ENCODE data around the gene LHFPL3.

LHFPL3 gene

GRCh38 chr7:104814671-104815400, 486.4 kb downstream of the LHFPL3 start:
- DNase-seq, result no peak
- Histone ChIP-seq H3K36me3 (ENCODE audit: control insufficient read depth in 1 of 2, insufficient read depth in 2 of 2, low read length in 2 of 2) (no peaks in the 10 kb centered on the region), H3K9ac (ENCODE audit: low read length) (no peak overlapping the region), H2BK12ac (ENCODE audit: low read length) (no peak overlapping the region), H3K4ac (ENCODE audit: low read depth, low read length) (no peak overlapping the region), H3K9me3 (ENCODE audit: insufficient read depth, low read depth, low read length) (no peaks in the 10 kb centered on the region), H3K4me3 (ENCODE audit: low read depth, low read length) (no peak overlapping the region), H2AFZ (ENCODE audit: insufficient read depth, low read length, poor library complexity) (no peak overlapping the region), H3K4me1 (ENCODE audit: control insufficient read depth in 1 of 2, insufficient read depth in 2 of 2, low read length in 2 of 2) (no peaks in the 10 kb centered on the region), H3K27me3 (ENCODE audit: insufficient read depth, low read length) (no peaks in the 10 kb centered on the region), H3K14ac (ENCODE audit: low read length) (no peak overlapping the region), H2AK5ac (ENCODE audit: low read length) (no peak overlapping the region), H3K27ac (ENCODE audit: low read depth, low read length) (no peak overlapping the region), H2BK5ac (ENCODE audit: low read depth, low read length, poor library complexity) (no peak overlapping the region), H4K12ac (ENCODE audit: low read depth, low read length) (no peak overlapping the region), H4K91ac (ENCODE audit: low read depth, low read length) (no peak overlapping the region), H4K8ac (ENCODE audit: low read depth, low read length) (no peak overlapping the region), H3K18ac (ENCODE audit: low read length) (no peak overlapping the region), H3K79me1 (ENCODE audit: low read length) (no peaks in the 10 kb centered on the region), H3K4me2 (ENCODE audit: low read length) (no peak overlapping the region), H3K79me2 (ENCODE audit: control insufficient read depth, insufficient read depth, low read length, poor library complexity) (no peaks in the 10 kb centered on the region), H2BK120ac (ENCODE audit: insufficient read depth, low read length, poor library complexity) (no peak overlapping the region), H3K23ac (ENCODE audit: low read length) (no peak overlapping the region)
- no CpG with 5 or more reads among the region's 17 CpGs for WGBS (ENCODE audit: extremely low coverage, insufficient coverage, insufficient read length)

GRCh38 chr7:104816537-104816936, 488.1 kb downstream of the LHFPL3 start:
- H3K9me3 ChIP-seq (ENCODE audit: insufficient read depth, low read depth, low read length), result no peaks in the 10 kb centered on the region
- H2BK120ac ChIP-seq (ENCODE audit: insufficient read depth, low read length, poor library complexity), result no peak overlapping the region
- no peak for DNase-seq
- no peak overlapping the region for H3K14ac ChIP-seq (ENCODE audit: low read length)
- H3K79me1 ChIP-seq (ENCODE audit: low read length), result no peaks in the 10 kb centered on the region
- no peaks in the 10 kb centered on the region for H3K79me2 ChIP-seq (ENCODE audit: control insufficient read depth, insufficient read depth, low read length, poor library complexity)
- WGBS (ENCODE audit: extremely low coverage, insufficient coverage, insufficient read length), result no CpG with 5 or more reads among the region's 2 CpGs
- no peak overlapping the region for H3K23ac ChIP-seq (ENCODE audit: low read length)
- no peak overlapping the region for H4K91ac ChIP-seq (ENCODE audit: low read depth, low read length)
- no peak overlapping the region for H3K9ac ChIP-seq (ENCODE audit: low read length)
- H3K4ac ChIP-seq (ENCODE audit: low read depth, low read length), result no peak overlapping the region
- H4K8ac ChIP-seq (ENCODE audit: low read depth, low read length), result no peak overlapping the region
- H3K18ac ChIP-seq (ENCODE audit: low read length), result no peak overlapping the region
- no peak overlapping the region for H2AFZ ChIP-seq (ENCODE audit: insufficient read depth, low read length, poor library complexity)
- H2AK5ac ChIP-seq (ENCODE audit: low read length), result no peak overlapping the region
- no peaks in the 10 kb centered on the region for H3K4me1 ChIP-seq (ENCODE audit: control insufficient read depth in 1 of 2, insufficient read depth in 2 of 2, low read length in 2 of 2)
- no peak overlapping the region for H3K27ac ChIP-seq (ENCODE audit: low read depth, low read length)
- H3K27me3 ChIP-seq (ENCODE audit: insufficient read depth, low read length), result no peaks in the 10 kb centered on the region
- no peaks in the 10 kb centered on the region for H3K36me3 ChIP-seq (ENCODE audit: control insufficient read depth in 1 of 2, insufficient read depth in 2 of 2, low read length in 2 of 2)
- H2BK12ac ChIP-seq (ENCODE audit: low read length), result no peak overlapping the region
- no peak overlapping the region for H3K4me2 ChIP-seq (ENCODE audit: low read length)
- H2BK5ac ChIP-seq (ENCODE audit: low read depth, low read length, poor library complexity), result no peak overlapping the region
- H3K4me3 ChIP-seq (ENCODE audit: low read depth, low read length), result no peak overlapping the region
- H4K12ac ChIP-seq (ENCODE audit: low read depth, low read length), result no peak overlapping the region

- DNase-seq, result no peak
Observed at GRCh38 chr7:104818961-104819880, 490.8 kb downstream of the LHFPL3 start.

GRCh38 chr7:104820836-104821535, 492.6 kb downstream of the LHFPL3 start:
- Histone ChIP-seq H2BK5ac (ENCODE audit: low read depth, low read length, poor library complexity) (no peak overlapping the region), H4K8ac (ENCODE audit: low read depth, low read length) (no peak overlapping the region), H2AFZ (ENCODE audit: insufficient read depth, low read length, poor library complexity) (no peak overlapping the region), H2BK12ac (ENCODE audit: low read length) (no peak overlapping the region), H4K12ac (ENCODE audit: low read depth, low read length) (no peak overlapping the region), H3K36me3 (ENCODE audit: control insufficient read depth in 1 of 2, insufficient read depth in 2 of 2, low read length in 2 of 2) (no peaks in the 10 kb centered on the region), H3K79me2 (ENCODE audit: control insufficient read depth, insufficient read depth, low read length, poor library complexity) (no peaks in the 10 kb centered on the region), H3K9ac (ENCODE audit: low read length) (no peak overlapping the region), H3K14ac (ENCODE audit: low read length) (no peak overlapping the region), H4K91ac (ENCODE audit: low read depth, low read length) (no peak overlapping the region), H3K23ac (ENCODE audit: low read length) (no peak overlapping the region), H3K4me2 (ENCODE audit: low read length) (no peak overlapping the region), H3K4ac (ENCODE audit: low read depth, low read length) (no peak overlapping the region), H2AK5ac (ENCODE audit: low read length) (no peak overlapping the region), H3K9me3 (ENCODE audit: insufficient read depth, low read depth, low read length) (no peaks in the 10 kb centered on the region), H3K27ac (ENCODE audit: low read depth, low read length) (no peak overlapping the region), H3K18ac (ENCODE audit: low read length) (no peak overlapping the region), H2BK120ac (ENCODE audit: insufficient read depth, low read length, poor library complexity) (no peak overlapping the region), H3K4me1 (ENCODE audit: control insufficient read depth in 1 of 2, insufficient read depth in 2 of 2, low read length in 2 of 2) (no peaks in the 10 kb centered on the region), H3K27me3 (ENCODE audit: insufficient read depth, low read length) (no peaks in the 10 kb centered on the region), H3K79me1 (ENCODE audit: low read length) (no peaks in the 10 kb centered on the region), H3K4me3 (ENCODE audit: low read depth, low read length) (no peak overlapping the region)
- DNase-seq, result no peak
- no CpG with 5 or more reads among the region's 10 CpGs for WGBS (ENCODE audit: extremely low coverage, insufficient coverage, insufficient read length)

More at GRCh38 chr7:104818961-104819880, 490.8 kb downstream of the LHFPL3 start:
- no CpG with 5 or more reads among the region's 6 CpGs for WGBS (ENCODE audit: extremely low coverage, insufficient coverage, insufficient read length)
- H2AFZ ChIP-seq (ENCODE audit: insufficient read depth, low read length, poor library complexity), result no peak overlapping the region
- no peaks in the 10 kb centered on the region for H3K79me2 ChIP-seq (ENCODE audit: control insufficient read depth, insufficient read depth, low read length, poor library complexity)
- no peaks in the 10 kb centered on the region for H3K27me3 ChIP-seq (ENCODE audit: insufficient read depth, low read length)
- H3K4me3 ChIP-seq (ENCODE audit: low read depth, low read length), result no peak overlapping the region
- H4K12ac ChIP-seq (ENCODE audit: low read depth, low read length), result no peak overlapping the region
- H3K9me3 ChIP-seq (ENCODE audit: insufficient read depth, low read depth, low read length), result no peaks in the 10 kb centered on the region
- H3K27ac ChIP-seq (ENCODE audit: low read depth, low read length), result no peak overlapping the region
- H2AK5ac ChIP-seq (ENCODE audit: low read length), result no peak overlapping the region
- H2BK5ac ChIP-seq (ENCODE audit: low read depth, low read length, poor library complexity), result no peak overlapping the region
- no peaks in the 10 kb centered on the region for H3K4me1 ChIP-seq (ENCODE audit: control insufficient read depth in 1 of 2, insufficient read depth in 2 of 2, low read length in 2 of 2)
- H2BK12ac ChIP-seq (ENCODE audit: low read length), result no peak overlapping the region
- H2BK120ac ChIP-seq (ENCODE audit: insufficient read depth, low read length, poor library complexity), result no peak overlapping the region
- H3K9ac ChIP-seq (ENCODE audit: low read length), result no peak overlapping the region
- no peak overlapping the region for H3K4me2 ChIP-seq (ENCODE audit: low read length)
- no peaks in the 10 kb centered on the region for H3K79me1 ChIP-seq (ENCODE audit: low read length)
- H3K36me3 ChIP-seq (ENCODE audit: control insufficient read depth in 1 of 2, insufficient read depth in 2 of 2, low read length in 2 of 2), result no peaks in the 10 kb centered on the region
- no peak overlapping the region for H4K8ac ChIP-seq (ENCODE audit: low read depth, low read length)
- no peak overlapping the region for H4K91ac ChIP-seq (ENCODE audit: low read depth, low read length)
- H3K4ac ChIP-seq (ENCODE audit: low read depth, low read length), result no peak overlapping the region
- no peak overlapping the region for H3K14ac ChIP-seq (ENCODE audit: low read length)
- no peak overlapping the region for H3K18ac ChIP-seq (ENCODE audit: low read length)
- no peak overlapping the region for H3K23ac ChIP-seq (ENCODE audit: low read length)

Measured in trophoblast cell (in vitro differentiated cells and primary cell).